ENCODE data around the gene EPB41L3. TPM values are rescaled to one million over a fixed set of nuclear protein-coding genes. Genes with fewer than 3 reads are reported as not detected.
"Not testable (repeated sequence)": the region's sequence is repeated elsewhere in the genome, so short reads cannot be mapped to it uniquely, and the experiment has no call there.

EPB41L3 gene
- total RNA-seq: under 1 TPM in 1 of 2 experiments, not detected in 1; 0.10 TPM

DNA sequence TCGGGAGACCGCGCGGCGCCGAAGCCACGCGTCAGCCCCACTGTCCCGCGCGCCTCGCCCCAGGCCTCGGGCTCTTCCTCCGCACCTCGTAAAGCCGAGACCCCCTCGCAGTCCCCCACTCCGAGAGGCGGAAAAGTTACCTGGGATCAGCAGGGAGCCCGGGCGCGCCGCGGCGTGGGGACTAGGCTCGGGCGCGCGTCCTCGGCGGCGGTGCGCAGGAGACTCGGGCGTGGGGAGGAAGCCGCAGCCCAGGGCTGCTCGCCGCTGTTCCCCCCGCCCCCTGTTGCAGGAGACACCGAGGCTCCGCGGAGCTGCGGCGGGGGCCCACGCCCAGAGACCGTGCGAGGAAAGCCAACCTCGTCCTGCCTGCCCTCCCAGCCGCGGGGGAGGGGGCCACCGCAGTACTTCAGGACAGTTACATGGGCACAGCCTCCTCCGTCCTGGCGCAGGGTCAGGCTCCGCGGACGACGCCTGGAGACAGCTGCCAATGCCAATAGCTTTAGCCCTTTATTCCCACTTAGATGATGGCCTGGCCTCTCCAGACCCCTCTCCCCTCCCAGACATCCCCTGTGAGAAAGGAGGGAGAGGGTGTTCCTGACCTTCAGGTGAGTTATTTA is at the start of gene EPB41L3:
EPB41L3 (minus strand) TSS at position 225 of the 617 bp plus-strand sequence. CDS start 54,814 bp downstream, outside the sequence.
- POLR2A ChIA-PET: no interaction called here
- Mint-ChIP-seq H3K4me3 (no peak within 1 kb of the TSS), H3K36me3 (ENCODE audit: low read depth) (no peaks in the 10 kb centered on the region), H3K9me3 (ENCODE audit: insufficient read depth) (no peaks in the 10 kb centered on the region), H3K4me1 (ENCODE audit: low read depth) (no peaks in the 10 kb centered on the region), H3K27me3 (ENCODE audit: low read depth) (peaks cover 48% of the 10 kb centered on the region), H3K27ac (no peak within 1 kb of the TSS)
- ATAC-seq (peak; percentile 36), DNase-seq (no peak)
- CTCF ChIA-PET: no interaction called here

DNA sequence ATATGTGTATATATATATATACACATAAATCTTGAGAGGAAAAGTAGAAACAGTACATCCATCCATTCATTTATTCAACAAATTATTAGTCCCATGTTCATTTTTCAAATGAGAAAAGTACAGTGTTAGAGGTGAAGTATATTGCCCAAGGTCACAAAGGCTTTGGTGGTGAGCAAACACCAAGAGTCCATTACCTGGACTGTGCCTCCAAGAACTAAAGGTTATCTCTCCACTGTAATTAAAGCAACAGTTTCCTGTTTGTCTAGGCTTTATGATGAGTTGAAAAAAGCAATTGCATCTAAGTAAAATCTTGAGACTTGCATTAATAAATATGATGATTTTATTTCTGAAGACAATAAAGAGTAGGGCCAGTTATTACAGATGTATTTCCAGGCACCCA is 44.7 kb upstream of the EPB41L3 start:
- ATAC-seq (no peak), DNase-seq (no peak)
- CTCF ChIA-PET: no interaction called here
- Mint-ChIP-seq H3K4me3 (no peak overlapping the region), H3K27ac (no peak overlapping the region), H3K9me3 (ENCODE audit: insufficient read depth) (peaks cover 3% of the 10 kb centered on the region), H3K27me3 (ENCODE audit: low read depth) (no peaks in the 10 kb centered on the region), H3K4me1 (ENCODE audit: low read depth) (no peaks in the 10 kb centered on the region), H3K36me3 (ENCODE audit: low read depth) (no peaks in the 10 kb centered on the region)
- POLR2A ChIA-PET: no interaction called here

GRCh38 chr18:5585653-5586052 is 41.9 kb upstream of the EPB41L3 start:
- H3K36me3 Mint-ChIP-seq (ENCODE audit: low read depth): no peaks in the 10 kb centered on the region
- CTCF ChIA-PET: no interaction called here
- no peak for DNase-seq
- H3K27me3 Mint-ChIP-seq (ENCODE audit: low read depth): peaks cover 2% of the 10 kb centered on the region
- H3K27ac Mint-ChIP-seq: no peak overlapping the region
- no peaks in the 10 kb centered on the region for H3K4me1 Mint-ChIP-seq (ENCODE audit: low read depth)
- POLR2A ChIA-PET: no interaction called here
- H3K9me3 Mint-ChIP-seq (ENCODE audit: insufficient read depth): no peaks in the 10 kb centered on the region
- no peak for ATAC-seq
- no peak overlapping the region for H3K4me3 Mint-ChIP-seq

GRCh38 chr18:5584746-5585417 is 41.1 kb upstream of the EPB41L3 start:
- ATAC-seq (no peak), DNase-seq (no peak)
- POLR2A ChIA-PET: no interaction called here
- Mint-ChIP-seq H3K27me3 (ENCODE audit: low read depth) (peaks cover 2% of the 10 kb centered on the region), H3K9me3 (ENCODE audit: insufficient read depth) (no peaks in the 10 kb centered on the region), H3K4me3 (no peak overlapping the region), H3K27ac (no peak overlapping the region), H3K36me3 (ENCODE audit: low read depth) (no peaks in the 10 kb centered on the region), H3K4me1 (ENCODE audit: low read depth) (no peaks in the 10 kb centered on the region)
- CTCF ChIA-PET: no interaction called here

DNA sequence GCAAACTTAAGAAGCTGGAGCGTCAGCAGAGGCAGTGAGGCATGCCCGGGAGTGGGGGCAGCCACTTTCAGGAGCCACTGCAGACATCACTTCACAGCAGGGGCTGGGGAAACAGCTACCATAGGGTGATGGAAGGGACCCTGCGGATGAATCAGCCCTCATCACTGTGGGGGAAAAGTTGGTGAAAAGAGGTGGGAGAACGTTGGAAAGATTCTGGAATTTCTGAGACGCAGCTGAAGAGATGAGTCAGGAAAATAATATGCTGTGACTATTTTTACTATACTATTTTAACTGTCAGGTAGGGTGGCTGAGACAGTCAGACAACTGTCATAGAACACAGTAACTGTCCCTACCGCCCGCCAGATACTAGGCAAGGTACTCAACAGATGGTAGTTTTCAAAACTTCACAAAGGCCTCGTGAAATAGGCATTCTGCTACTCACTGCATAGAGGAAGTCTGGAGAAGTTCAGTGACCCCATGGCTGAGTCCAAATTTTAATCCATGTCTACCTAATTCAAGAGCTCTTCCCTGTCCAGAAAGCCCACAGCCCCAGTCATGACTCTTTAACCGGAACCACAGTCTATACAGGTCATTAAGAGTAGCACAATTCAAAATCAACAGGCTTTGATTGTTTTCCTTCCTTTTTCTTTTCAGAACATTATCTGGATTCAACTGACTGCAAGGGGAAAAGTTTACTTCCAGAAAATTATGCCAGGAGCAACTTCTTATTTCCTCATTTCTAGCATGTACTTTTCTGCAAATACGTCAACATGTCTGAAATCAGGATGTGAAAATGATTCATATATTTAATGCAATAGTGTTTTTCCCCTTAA is 39.3 kb upstream of the EPB41L3 start:
- Mint-ChIP-seq H3K9me3 (ENCODE audit: insufficient read depth) (no peaks in the 10 kb centered on the region), H3K27me3 (ENCODE audit: low read depth) (peaks cover 2% of the 10 kb centered on the region), H3K4me1 (ENCODE audit: low read depth) (no peaks in the 10 kb centered on the region), H3K27ac (no peak overlapping the region), H3K4me3 (no peak overlapping the region), H3K36me3 (ENCODE audit: low read depth) (no peaks in the 10 kb centered on the region)
- DNase-seq: no peak
- no peak for ATAC-seq
- ChIA-PET POLR2A (no interaction called here), CTCF (no interaction called here)

GRCh38 chr18:5582076-5582475 is 38.3 kb upstream of the EPB41L3 start:
- ATAC-seq (no peak), DNase-seq (no peak)
- ChIA-PET POLR2A (no interaction called here), CTCF (no interaction called here)
- Mint-ChIP-seq H3K36me3 (ENCODE audit: low read depth) (no peaks in the 10 kb centered on the region), H3K27ac (no peak overlapping the region), H3K9me3 (ENCODE audit: insufficient read depth) (no peaks in the 10 kb centered on the region), H3K4me3 (no peak overlapping the region), H3K4me1 (ENCODE audit: low read depth) (no peaks in the 10 kb centered on the region), H3K27me3 (ENCODE audit: low read depth) (peaks cover 2% of the 10 kb centered on the region)

GRCh38 chr18:5574843-5575242 is 31.0 kb upstream of the EPB41L3 start:
- H3K36me3 Mint-ChIP-seq (ENCODE audit: low read depth): no peaks in the 10 kb centered on the region
- H3K4me1 Mint-ChIP-seq (ENCODE audit: low read depth): no peaks in the 10 kb centered on the region
- ATAC-seq (no peak), DNase-seq (no peak)
- CTCF ChIA-PET: no interaction called here
- POLR2A ChIA-PET: no interaction called here
- H3K4me3 Mint-ChIP-seq: no peak overlapping the region
- H3K27me3 Mint-ChIP-seq (ENCODE audit: low read depth): peaks cover 2% of the 10 kb centered on the region
- H3K9me3 Mint-ChIP-seq (ENCODE audit: insufficient read depth): no peaks in the 10 kb centered on the region
- no peak overlapping the region for H3K27ac Mint-ChIP-seq

GRCh38 chr18:5571666-5572065 is 27.9 kb upstream of the EPB41L3 start:
- no peak overlapping the region for H3K27ac Mint-ChIP-seq

DNA sequence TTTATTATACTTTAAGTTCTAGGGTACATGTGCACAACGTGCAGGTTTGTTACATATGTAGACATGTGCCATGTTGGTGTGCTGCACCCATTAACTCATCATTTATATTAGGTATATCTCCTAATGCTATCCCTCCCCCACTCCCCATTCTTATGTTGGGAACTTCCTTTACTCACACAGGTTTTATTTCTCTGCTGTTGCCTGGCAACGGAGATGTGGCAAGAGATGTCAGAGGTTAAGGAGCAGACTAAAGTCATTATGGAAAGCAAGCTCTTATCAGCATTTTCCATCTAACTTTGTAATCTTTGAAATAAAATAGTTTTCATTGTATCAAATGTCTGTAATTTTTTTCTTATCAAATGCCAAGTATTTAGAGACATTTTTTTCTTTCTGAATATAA is 26.8 kb upstream of the EPB41L3 start:
- DNase-seq; ATAC-seq; H3K4me1 Mint-ChIP-seq (ENCODE audit: low read depth); H3K9me3 Mint-ChIP-seq (ENCODE audit: insufficient read depth); H3K27me3 Mint-ChIP-seq (ENCODE audit: low read depth); POLR2A ChIA-PET; H3K36me3 Mint-ChIP-seq (ENCODE audit: low read depth); H3K4me3 Mint-ChIP-seq; H3K27ac Mint-ChIP-seq; CTCF ChIA-PET: not testable (repeated sequence)

More at GRCh38 chr18:5571666-5572065, 27.9 kb upstream of the EPB41L3 start:
- DNase-seq: no peak
- POLR2A ChIA-PET: no interaction called here
- H3K27me3 Mint-ChIP-seq (ENCODE audit: low read depth): peaks cover 2% of the 10 kb centered on the region
- H3K4me1 Mint-ChIP-seq (ENCODE audit: low read depth): no peaks in the 10 kb centered on the region
- H3K9me3 Mint-ChIP-seq (ENCODE audit: insufficient read depth): no peaks in the 10 kb centered on the region
- no peak overlapping the region for H3K4me3 Mint-ChIP-seq
- H3K36me3 Mint-ChIP-seq (ENCODE audit: low read depth): no peaks in the 10 kb centered on the region
- ATAC-seq: no peak
- CTCF ChIA-PET: no interaction called here

DNA sequence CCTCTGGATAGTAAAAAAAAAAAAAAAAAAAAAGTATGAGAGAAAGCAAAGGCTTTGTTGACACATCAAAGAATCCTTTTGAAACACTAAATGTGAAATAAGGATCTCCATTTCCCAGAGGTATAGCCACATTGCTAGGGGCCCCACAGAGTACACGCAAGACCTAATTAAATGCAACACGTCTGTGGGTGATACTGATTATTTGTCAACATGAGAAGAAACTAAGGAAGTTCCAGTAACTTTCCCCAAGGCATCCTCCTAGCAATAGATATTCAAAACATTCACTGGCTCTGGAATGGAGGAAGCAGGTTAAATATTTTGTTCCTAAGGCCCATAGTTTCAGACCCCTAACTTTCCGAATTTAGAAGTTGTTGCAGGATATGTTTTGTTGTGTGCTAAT is 24.6 kb upstream of the EPB41L3 start:
- ATAC-seq (no peak), DNase-seq (no peak)
- H3K27ac Mint-ChIP-seq: no peak overlapping the region
- H3K4me1 Mint-ChIP-seq (ENCODE audit: low read depth): no peaks in the 10 kb centered on the region
- ChIA-PET CTCF (no interaction called here), POLR2A (no interaction called here)
- no peak overlapping the region for H3K4me3 Mint-ChIP-seq
- H3K27me3 Mint-ChIP-seq (ENCODE audit: low read depth): peaks cover 2% of the 10 kb centered on the region
- H3K9me3 Mint-ChIP-seq (ENCODE audit: insufficient read depth): no peaks in the 10 kb centered on the region
- no peaks in the 10 kb centered on the region for H3K36me3 Mint-ChIP-seq (ENCODE audit: low read depth)

DNA sequence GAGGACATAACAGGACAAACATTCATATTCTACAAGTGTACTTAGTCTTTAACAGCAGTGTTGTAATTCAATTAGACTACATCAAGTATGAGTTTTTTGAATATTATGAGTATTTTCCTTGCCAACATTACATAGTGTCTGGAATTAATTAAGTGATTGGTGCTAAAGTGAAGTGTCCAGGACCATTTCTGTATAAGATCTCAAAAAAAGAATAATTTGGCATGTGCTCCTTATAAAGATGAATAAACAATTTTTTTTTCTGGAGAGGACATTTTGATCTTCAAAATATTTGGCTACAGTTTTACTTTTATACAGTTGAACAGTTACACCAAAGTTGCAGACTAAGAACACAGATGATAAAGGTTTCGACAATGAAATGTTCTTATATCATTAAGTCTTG is 15.1 kb upstream of the EPB41L3 start:
- ATAC-seq (no peak), DNase-seq (no peak)
- Mint-ChIP-seq H3K4me3 (no peak overlapping the region), H3K27me3 (ENCODE audit: low read depth) (no peaks in the 10 kb centered on the region), H3K27ac (no peak overlapping the region), H3K4me1 (ENCODE audit: low read depth) (no peaks in the 10 kb centered on the region), H3K36me3 (ENCODE audit: low read depth) (no peaks in the 10 kb centered on the region), H3K9me3 (ENCODE audit: insufficient read depth) (no peaks in the 10 kb centered on the region)
- CTCF ChIA-PET: no interaction called here
- POLR2A ChIA-PET: no interaction called here

- CTCF ChIA-PET: no interaction called here
- ATAC-seq: no peak
- POLR2A ChIA-PET: interaction anchor here (0.7 kb wide), 1 partner anchor 1650 kb away, joined by 3 read pairs; no protein-coding TSS in a partner anchor
Observed at GRCh38 chr18:5556310-5556974, 12.6 kb upstream of the EPB41L3 start.

More at GRCh38 chr18:5556310-5556974, 12.6 kb upstream of the EPB41L3 start:
- Mint-ChIP-seq H3K27ac (no peak overlapping the region), H3K27me3 (ENCODE audit: low read depth) (no peaks in the 10 kb centered on the region), H3K4me1 (ENCODE audit: low read depth) (no peaks in the 10 kb centered on the region), H3K36me3 (ENCODE audit: low read depth) (no peaks in the 10 kb centered on the region), H3K9me3 (ENCODE audit: insufficient read depth) (no peaks in the 10 kb centered on the region), H3K4me3 (no peak overlapping the region)
- DNase-seq: no peak

All from activated CD8-positive, alpha-beta T cell treated with anti-CD3 and anti-CD28 coated beads, Interleukin-2, amount 10 ng/mL, durations not matched to agents 7 days and 5 days (primary cell).